Chondrocyte (in vitro differentiated cells): ENCODE results near the gene ASB8. TPM values are rescaled to one million over a fixed set of nuclear protein-coding genes. Genes with fewer than 3 reads are reported as not detected.
"Not testable (repeated sequence)": the region's sequence is repeated elsewhere in the genome, so short reads cannot be mapped to it uniquely, and the experiment has no call there.

Source experiments
- DNase-seq: peaks from one replicate; pipeline ENCODE4 v3.0.0; 2021; ENCODE audit warnings: mixed read lengths, low spot score
- H3K27ac Mint-ChIP-seq: one replicate; pipeline ENCODE4 v1.8.0; 2021; ENCODE audit warnings: mild to moderate bottlenecking, moderate library complexity, mixed read lengths; ENCODE audit not compliant: unreplicated experiment
- H3K27me3 Mint-ChIP-seq: 2 replicates; pipeline ENCODE4 v1.8.0; 2021; ENCODE audit warnings: low read depth, mixed read lengths
- H3K36me3 Mint-ChIP-seq: 2 replicates; pipeline ENCODE4 v1.8.0; 2021; ENCODE audit warnings: low read depth, mixed read lengths
- H3K4me1 Mint-ChIP-seq: 2 replicates; pipeline ENCODE4 v1.8.0; 2021; ENCODE audit warnings: low read depth, mild to moderate bottlenecking, mixed read lengths
- H3K4me3 Mint-ChIP-seq: one replicate; pipeline ENCODE4 v1.8.0; 2021; ENCODE audit warnings: mild to moderate bottlenecking, moderate library complexity, mixed read lengths; ENCODE audit not compliant: unreplicated experiment
- H3K9me3 Mint-ChIP-seq: 2 replicates; pipeline ENCODE4 v1.8.0; 2021; ENCODE audit warnings: low read depth, mixed read lengths
- total RNA-seq: library from RNA; stranded (reverse); gene quantifications from 3 replicates; pipeline ENCODE4 v1.2.1, GENCODE V29; 2021
- TF ChIP-seq, protein P1 (sequence below): fragments of 200-600 bp; sonication (generic); IDR thresholded peaks from 2 replicates; pipeline ENCODE4 v1.5.0; 2021; ENCODE audit warnings: antibody characterized with exemption, mild to moderate bottlenecking, moderate library complexity

The ASB8 gene
- total RNA-seq, 1 donor from 2014 or later: 24.7 TPM

- Mint-ChIP-seq H3K4me3 (peak overlapping the region; percentile 93), H3K27ac (peak overlapping the region; percentile 92), H3K4me1 (peaks cover 22% of the 10 kb centered on the region), H3K9me3 (no peaks in the 10 kb centered on the region), H3K36me3 (peaks cover 6% of the 10 kb centered on the region), H3K27me3 (no peaks in the 10 kb centered on the region)
- TF ChIP-seq, protein P1, sequence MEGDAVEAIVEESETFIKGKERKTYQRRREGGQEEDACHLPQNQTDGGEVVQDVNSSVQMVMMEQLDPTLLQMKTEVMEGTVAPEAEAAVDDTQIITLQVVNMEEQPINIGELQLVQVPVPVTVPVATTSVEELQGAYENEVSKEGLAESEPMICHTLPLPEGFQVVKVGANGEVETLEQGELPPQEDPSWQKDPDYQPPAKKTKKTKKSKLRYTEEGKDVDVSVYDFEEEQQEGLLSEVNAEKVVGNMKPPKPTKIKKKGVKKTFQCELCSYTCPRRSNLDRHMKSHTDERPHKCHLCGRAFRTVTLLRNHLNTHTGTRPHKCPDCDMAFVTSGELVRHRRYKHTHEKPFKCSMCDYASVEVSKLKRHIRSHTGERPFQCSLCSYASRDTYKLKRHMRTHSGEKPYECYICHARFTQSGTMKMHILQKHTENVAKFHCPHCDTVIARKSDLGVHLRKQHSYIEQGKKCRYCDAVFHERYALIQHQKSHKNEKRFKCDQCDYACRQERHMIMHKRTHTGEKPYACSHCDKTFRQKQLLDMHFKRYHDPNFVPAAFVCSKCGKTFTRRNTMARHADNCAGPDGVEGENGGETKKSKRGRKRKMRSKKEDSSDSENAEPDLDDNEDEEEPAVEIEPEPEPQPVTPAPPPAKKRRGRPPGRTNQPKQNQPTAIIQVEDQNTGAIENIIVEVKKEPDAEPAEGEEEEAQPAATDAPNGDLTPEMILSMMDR: no peak
- no peak for DNase-seq
These were observed 680 bp downstream of the ASB8 start for GRCh38 chr12:48156652-48157017.

- not testable (repeated sequence) for DNase-seq, H3K27me3 Mint-ChIP-seq, H3K27ac Mint-ChIP-seq, H3K36me3 Mint-ChIP-seq, H3K9me3 Mint-ChIP-seq
- Mint-ChIP-seq H3K4me1 (peaks cover 22% of the 10 kb centered on the region), H3K4me3 (peak overlapping the region; percentile 93)
These were observed 1.5 kb downstream of the ASB8 start for GRCh38 chr12:48155786-48156185.

DNA sequence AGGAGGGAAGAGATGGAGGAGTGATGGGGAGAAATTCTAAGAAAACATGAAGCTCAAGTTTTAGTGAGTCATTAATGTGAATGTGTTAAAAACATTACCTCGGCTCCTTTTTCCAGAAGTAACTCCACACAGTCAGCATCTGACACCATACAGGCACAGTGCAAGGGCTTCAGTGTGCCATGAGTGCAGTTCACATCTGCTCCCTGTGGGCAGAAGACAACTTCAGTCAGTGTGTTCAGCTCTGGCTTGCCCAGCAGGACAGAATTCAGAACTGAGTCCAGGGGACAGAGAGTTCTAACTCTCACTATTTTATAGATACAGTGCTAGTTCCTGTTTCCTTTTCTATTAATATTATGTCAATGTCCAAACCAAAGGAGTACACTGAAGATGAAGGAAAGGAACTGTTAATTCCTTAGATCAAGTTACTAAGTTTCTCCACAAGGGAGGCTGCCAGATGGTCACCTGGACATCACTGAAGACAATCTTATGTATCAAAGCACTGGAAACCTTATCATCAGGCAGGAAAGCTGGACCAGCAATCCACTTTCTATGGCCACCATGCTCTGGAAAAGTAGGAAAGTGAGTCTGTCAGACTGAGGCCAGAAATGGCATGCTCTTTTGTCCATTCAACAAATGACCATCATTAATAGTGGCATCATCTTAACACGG, 6.1 kb downstream of the ASB8 start:
- no peaks in the 10 kb centered on the region for H3K9me3 Mint-ChIP-seq
- no peaks in the 10 kb centered on the region for H3K27me3 Mint-ChIP-seq
- no peak overlapping the region for H3K27ac Mint-ChIP-seq
- no peak overlapping the region for H3K4me3 Mint-ChIP-seq
- TF ChIP-seq, protein P1: no peak
- no peak for DNase-seq
- H3K36me3 Mint-ChIP-seq: peaks cover 23% of the 10 kb centered on the region
- H3K4me1 Mint-ChIP-seq: peaks cover 12% of the 10 kb centered on the region

GRCh38 chr12:48145981-48146380, 11.3 kb downstream of the ASB8 start:
- DNase-seq: no peak
- H3K4me3 Mint-ChIP-seq: no peak overlapping the region
- H3K4me1 Mint-ChIP-seq: peaks cover 5% of the 10 kb centered on the region
- TF ChIP-seq, protein P1: no peak
- H3K27me3 Mint-ChIP-seq: no peaks in the 10 kb centered on the region
- no peaks in the 10 kb centered on the region for H3K9me3 Mint-ChIP-seq
- H3K36me3 Mint-ChIP-seq: peaks cover 43% of the 10 kb centered on the region
- no peak overlapping the region for H3K27ac Mint-ChIP-seq

- Mint-ChIP-seq H3K27ac (no peak overlapping the region), H3K4me3 (no peak overlapping the region), H3K27me3 (no peaks in the 10 kb centered on the region), H3K36me3 (peaks cover 40% of the 10 kb centered on the region), H3K4me1 (peaks cover 5% of the 10 kb centered on the region), H3K9me3 (no peaks in the 10 kb centered on the region)
- DNase-seq: no peak
- TF ChIP-seq, protein P1: no peak
These were observed 13.4 kb downstream of the ASB8 start for GRCh38 chr12:48143898-48144297.
